Endothelial cell of umbilical vein (primary cell): ENCODE measurements around the gene TBX1. TPM values are rescaled to one million over a fixed set of nuclear protein-coding genes. Genes with fewer than 3 reads are reported as not detected.

Source experiments
- BruUV-seq: library from RNA; stranded (reverse); fragments of 400-500 nt; replicated peaks from 2 replicates; lab custom pipeline; 2021; lab: Mats Ljungman, UMichigan
- CTCF ChIA-PET: fragments of 300-600, 350-600 bp; sonication (Branson Sonifier 250); formaldehyde crosslinking; loops from one replicate; lab custom pipeline; 2021; ENCODE audit warnings: antibody characterized with exemption, inconsistent platforms; lab: Charles Lee
- POLR2A ChIA-PET: fragments of 300-600, 350-600 bp; sonication (Branson Sonifier 250); formaldehyde crosslinking; loops from one replicate; lab custom pipeline; 2021; ENCODE audit warnings: antibody characterized with exemption, inconsistent platforms; lab: Charles Lee
- DNase-seq: peaks from one replicate; pipeline ENCODE4 v3.0.0-alpha.2; 2011; ENCODE audit warnings: low read depth, low spot score
- FAIRE-seq: peaks from 2 replicates; lab custom pipeline; 2011; peaks lifted over from hg19 to GRCh38; lab: Jason Lieb, UNC
- H2AFZ ChIP-seq: 2 replicates; pipeline ENCODE4 v1.6.0; 2012; ENCODE audit warnings: low read depth, low read length, control low read depth, inconsistent platforms
- H3K27ac ChIP-seq: 2 replicates; pipeline ENCODE4 v1.5.1; 2011; ENCODE audit warnings: low read depth, mild to moderate bottlenecking, control low read depth, low read length, moderate library complexity; ENCODE audit not compliant: insufficient read depth
- H3K27me3 ChIP-seq, 2 experiments: 2 replicates each; pipeline versions ENCODE4 v1.6.0 to v1.6.1; 2011; ENCODE audit warnings: low read length in 2 of 2, mixed read lengths in 1 of 2; ENCODE audit not compliant: control insufficient read depth in 2 of 2, insufficient read depth in 2 of 2
- H3K36me3 ChIP-seq, 2 experiments: 2 replicates in 1 of 2; 3 replicates in 1 of 2; pipeline ENCODE4 v1.5.1; 2011; ENCODE audit warnings: low read length in 2 of 2, mild to moderate bottlenecking in 1 of 2, moderate library complexity in 1 of 2; ENCODE audit not compliant: control insufficient read depth in 2 of 2, insufficient read depth in 2 of 2; ENCODE audit errors: extremely low read depth in 1 of 2
- H3K4me1 ChIP-seq: 3 replicates; pipeline ENCODE4 v1.5.1; 2011; ENCODE audit warnings: mild to moderate bottlenecking, low read length; ENCODE audit not compliant: control insufficient read depth, insufficient read depth; ENCODE audit errors: extremely low read depth
- H3K4me2 ChIP-seq: 2 replicates; pipeline ENCODE4 v1.6.1; 2011; ENCODE audit warnings: low read length, control low read depth, mixed read lengths; ENCODE audit not compliant: insufficient read depth
- H3K4me3 ChIP-seq, 3 experiments: fragments of 200-600 bp in 1 of 3; sonication (generic), shearing (Covaris generic) in 1 of 3; replicated peaks in 1 of 3; 2 replicates each; pipeline ENCODE4 v1.5.1; 2011 to 2016; ENCODE audit warnings: control low read depth in 3 of 3, low read length in 3 of 3, mild to moderate bottlenecking in 2 of 3, inconsistent platforms in 1 of 3, low read depth in 1 of 3, moderate library complexity in 1 of 3; ENCODE audit not compliant: insufficient read depth in 1 of 3
- H3K79me2 ChIP-seq: 2 replicates; pipeline ENCODE4 v1.6.0; 2012; ENCODE audit warnings: low read length, inconsistent platforms; ENCODE audit not compliant: control insufficient read depth, insufficient read depth
- H3K9ac ChIP-seq: replicated peaks from 2 replicates; pipeline ENCODE3; 2011; ENCODE audit warnings: low read length, control low read depth; ENCODE audit not compliant: insufficient read depth; ENCODE audit errors: extremely low read depth
- H3K9me1 ChIP-seq: replicated peaks from 3 replicates; pipeline ENCODE4 v1.6.0; 2011; ENCODE audit warnings: mild to moderate bottlenecking, low read length; ENCODE audit not compliant: control insufficient read depth, insufficient read depth; ENCODE audit errors: extremely low read depth
- H3K9me3 ChIP-seq: replicated peaks from 2 replicates; pipeline ENCODE4 v1.5.1; 2012; ENCODE audit warnings: low read length, inconsistent platforms; ENCODE audit not compliant: control insufficient read depth, insufficient read depth
- H4K20me1 ChIP-seq: replicated peaks from 2 replicates; pipeline ENCODE3; 2011; ENCODE audit warnings: mild to moderate bottlenecking, low read length; ENCODE audit not compliant: control insufficient read depth, insufficient read depth; ENCODE audit errors: extremely low read depth
- EZH2 ChIP-seq: IDR thresholded peaks from 2 replicates; pipeline ENCODE4 v1.6.1; 2012; ENCODE audit warnings: borderline replicate concordance, low read depth, mild to moderate bottlenecking, moderate library complexity, low read length, inconsistent platforms; ENCODE audit not compliant: severe bottlenecking
- FOS ChIP-seq: IDR thresholded peaks from 2 replicates; pipeline ENCODE4 v1.6.1; 2011; ENCODE audit warnings: mild to moderate bottlenecking, low read length, moderate library complexity, borderline replicate concordance; ENCODE audit not compliant: insufficient read depth
- GATA2 ChIP-seq: IDR thresholded peaks from 2 replicates; pipeline ENCODE4 v1.7.0; 2011; ENCODE audit warnings: low read depth, mild to moderate bottlenecking, moderate library complexity, mixed read lengths, low read length; ENCODE audit not compliant: insufficient read length, insufficient read depth
- JUN ChIP-seq: IDR thresholded peaks from 2 replicates; pipeline ENCODE4 v1.6.1; 2011; ENCODE audit warnings: borderline replicate concordance, low read depth; ENCODE audit not compliant: insufficient read length, insufficient read depth
- MYC ChIP-seq: IDR thresholded peaks from one replicate; pipeline ENCODE4 v1.6.1; 2011; ENCODE audit warnings: mild to moderate bottlenecking, low read depth, low read length
- POLR2A ChIP-seq: IDR thresholded peaks from 2 replicates; pipeline ENCODE4 v1.6.1; 2012; ENCODE audit warnings: low read depth, mild to moderate bottlenecking, control low read depth, low read length
- POLR2AphosphoS5 ChIP-seq: IDR thresholded peaks from 2 replicates; pipeline ENCODE4 v1.6.1; 2012; ENCODE audit warnings: low read depth, mild to moderate bottlenecking, control low read depth, low read length, moderate library complexity; ENCODE audit not compliant: insufficient read depth
- dilution Hi-C: fragments of 300-500 bp; cut with MboI; formaldehyde crosslinking; loops from one replicate; pipeline ENCODE4 v1.15.0; 2019; ENCODE audit warnings: low sequenced_read_pairs; ENCODE audit not compliant: extremely low pct_ligation_motif_present
- intact Hi-C: fragments of 100-400 bp; cut with micrococcal nuclease; formaldehyde crosslinking; loops from one replicate; pipeline ENCODE4 v1.10.0; 2022
- polyA plus RNA-seq, 4 experiments: library from polyadenylated mRNA; depleted of rRNA in 3 of 4; stranded (reverse) in 3 of 4; unstranded in 1 of 4; fragments of >200 nt; gene quantifications; 2 replicates each; pipeline versions ENCODE4 v1.2.1 to v1.2.3, GENCODE V29; 2011 to 2012; ENCODE audit warnings: missing spikeins in 1 of 4
- total RNA-seq: library from RNA; stranded (reverse); gene quantifications from 2 replicates; pipeline ENCODE4 v1.2.3, GENCODE V29; 2021
- TF ChIP-seq, protein P1 (sequence below): IDR thresholded peaks from 2 replicates; pipeline ENCODE4 v1.6.1; 2011; ENCODE audit not compliant: insufficient read depth, insufficient read length
- TF ChIP-seq, protein P2 (sequence below), 2 donors: IDR thresholded peaks; 1 replicate in 1 of 2; 2 replicates in 1 of 2; pipeline ENCODE4 v1.5.1; 2011; ENCODE audit warnings: low read length in 2 of 2, mild to moderate bottlenecking in 2 of 2, moderate library complexity in 2 of 2, control low read depth in 1 of 2, inconsistent platforms in 1 of 2, low read depth in 1 of 2; ENCODE audit not compliant: insufficient read depth in 1 of 2; ENCODE audit errors: extremely low read depth in 1 of 2

TBX1 gene
- total and polyA plus RNA-seq, 2 donors (not counting 3 experiments of a cell fraction or from before 2014, with no cell fraction given) = 11.0 to 30.2 TPM

DNA sequence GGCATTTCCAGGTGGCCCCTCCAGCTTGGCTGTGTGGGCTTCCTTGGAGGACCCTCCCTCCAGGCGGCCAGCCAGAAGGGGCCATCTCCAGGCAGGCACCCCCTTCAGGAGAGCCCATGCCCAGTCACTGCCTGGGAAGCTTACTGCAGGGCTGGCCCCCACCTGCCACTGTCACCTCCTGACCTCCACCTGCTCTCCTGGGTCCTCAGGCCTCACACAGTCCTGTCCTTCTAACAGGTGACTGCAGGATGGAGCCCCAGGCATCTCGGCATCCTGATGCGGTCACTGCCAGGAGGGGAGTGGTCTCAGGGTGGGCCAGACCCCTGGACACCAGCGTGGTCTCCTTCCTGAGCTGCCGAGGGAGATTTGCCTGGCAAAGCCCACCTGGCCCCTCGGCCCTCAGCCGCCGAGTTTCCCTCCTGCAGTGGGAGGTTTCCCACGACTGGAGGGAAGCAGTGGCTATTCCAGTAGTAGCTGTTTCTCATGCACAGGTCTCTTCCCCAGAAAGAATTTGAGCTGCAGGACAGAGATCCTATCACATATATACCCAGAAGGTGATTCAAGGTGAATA is 13.0 kb downstream of the TBX1 start:
- no peak overlapping the region for H3K27ac ChIP-seq

More for the DNA sequence above, 13.0 kb downstream of the TBX1 start:
- no peaks in the 10 kb centered on the region for H3K9me1 ChIP-seq
- no peak overlapping the region for H3K4me2 ChIP-seq
- no peak overlapping the region for H2AFZ ChIP-seq
- intact Hi-C loops = loop anchor here (2.0 to 5.0 kb wide), 3 partner anchors 33 to 139 kb away; no protein-coding TSS in a partner anchor
- H3K36me3 ChIP-seq = no peaks in the 10 kb centered on the region
- ChIA-PET POLR2A (no interaction called here), CTCF (interaction anchor here (0.7 to 2.7 kb wide), 18 partner anchors 8 to 138 kb away, joined by 3 to 28 read pairs (median 4); partner anchors contain the start of gene GP1BB)
- H3K9ac ChIP-seq = no peak overlapping the region
- H3K27me3 ChIP-seq = peaks cover under 1 to 3% of the 10 kb centered on the region in 2 experiments
- no TSS peak for BruUV-seq
- no peak overlapping the region for H3K4me3 ChIP-seq
- no peak for TF ChIP-seq POLR2A
- TF ChIP-seq JUN = no peak
- TF ChIP-seq GATA2 = no peak
- no peak for TF ChIP-seq FOS
- TF ChIP-seq POLR2AphosphoS5 = no peak
- TF ChIP-seq EZH2 = no peak
- TF ChIP-seq, protein P1, sequence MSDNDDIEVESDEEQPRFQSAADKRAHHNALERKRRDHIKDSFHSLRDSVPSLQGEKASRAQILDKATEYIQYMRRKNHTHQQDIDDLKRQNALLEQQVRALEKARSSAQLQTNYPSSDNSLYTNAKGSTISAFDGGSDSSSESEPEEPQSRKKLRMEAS = no peak
- TF ChIP-seq, protein P2, sequence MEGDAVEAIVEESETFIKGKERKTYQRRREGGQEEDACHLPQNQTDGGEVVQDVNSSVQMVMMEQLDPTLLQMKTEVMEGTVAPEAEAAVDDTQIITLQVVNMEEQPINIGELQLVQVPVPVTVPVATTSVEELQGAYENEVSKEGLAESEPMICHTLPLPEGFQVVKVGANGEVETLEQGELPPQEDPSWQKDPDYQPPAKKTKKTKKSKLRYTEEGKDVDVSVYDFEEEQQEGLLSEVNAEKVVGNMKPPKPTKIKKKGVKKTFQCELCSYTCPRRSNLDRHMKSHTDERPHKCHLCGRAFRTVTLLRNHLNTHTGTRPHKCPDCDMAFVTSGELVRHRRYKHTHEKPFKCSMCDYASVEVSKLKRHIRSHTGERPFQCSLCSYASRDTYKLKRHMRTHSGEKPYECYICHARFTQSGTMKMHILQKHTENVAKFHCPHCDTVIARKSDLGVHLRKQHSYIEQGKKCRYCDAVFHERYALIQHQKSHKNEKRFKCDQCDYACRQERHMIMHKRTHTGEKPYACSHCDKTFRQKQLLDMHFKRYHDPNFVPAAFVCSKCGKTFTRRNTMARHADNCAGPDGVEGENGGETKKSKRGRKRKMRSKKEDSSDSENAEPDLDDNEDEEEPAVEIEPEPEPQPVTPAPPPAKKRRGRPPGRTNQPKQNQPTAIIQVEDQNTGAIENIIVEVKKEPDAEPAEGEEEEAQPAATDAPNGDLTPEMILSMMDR (IDR thresholded peaks at IDR 0.05; ENCODE audit: extremely low read depth in 1 of 2, insufficient read depth in 1 of 2, low read depth in 1 of 2, low read length in 2 of 2) = no peak
- TF ChIP-seq MYC = no peak
- FAIRE-seq = no peak
- no peaks in the 10 kb centered on the region for H4K20me1 ChIP-seq
- peaks cover 12% of the 10 kb centered on the region for H3K4me1 ChIP-seq
- H3K9me3 ChIP-seq = no peaks in the 10 kb centered on the region
- no peak for DNase-seq
- dilution Hi-C loops = no loop called here
- H3K79me2 ChIP-seq = no peaks in the 10 kb centered on the region
